NCI-H1092 treated with DMSO at 0.1 percent for 48 hours (cell line): ENCODE measurements around the gene ATP9A.

ENCODE experiments used
- DNase-seq: peaks from one replicate; lab custom pipeline; 2025; lab: John Stamatoyannopoulos, UW

Gene ATP9A

GRCh38 chr20:51597389-51598231, 170.6 kb downstream of the ATP9A start:
- no peak for DNase-seq

DNA sequence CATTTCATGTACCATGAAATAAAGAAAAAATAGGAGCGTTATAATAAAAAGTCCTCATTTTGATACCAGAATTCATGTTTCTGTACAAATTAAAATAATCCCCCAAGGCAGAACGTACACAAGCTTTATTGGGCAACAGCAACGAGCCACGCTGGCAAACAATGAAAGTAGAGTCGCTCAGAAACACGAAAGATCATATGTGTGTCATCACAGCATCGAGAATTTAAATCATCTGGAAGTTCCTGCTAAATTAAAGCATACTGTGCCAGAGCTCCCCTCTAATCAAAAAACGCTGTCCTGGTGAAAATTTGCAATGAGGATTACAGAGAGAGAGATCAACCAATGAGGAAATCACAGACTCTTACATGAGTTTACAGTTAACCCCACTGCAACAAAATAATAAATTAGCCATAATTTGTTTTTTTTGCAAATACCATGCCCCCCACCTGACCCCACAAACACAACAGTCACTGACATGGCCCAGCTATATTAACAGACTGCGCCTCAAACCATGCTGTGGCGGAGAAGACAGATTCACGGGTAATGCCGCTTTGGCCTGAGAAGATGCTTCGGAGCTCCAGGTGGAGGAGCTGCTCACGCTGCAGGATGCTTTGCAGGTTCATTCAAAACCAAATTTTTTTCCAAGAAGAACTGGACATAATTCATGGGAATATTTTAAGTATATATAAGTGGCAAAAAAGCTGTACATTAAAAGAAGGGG, 171.4 kb downstream of the ATP9A start:
- no peak for DNase-seq

- DNase-seq = no peak
Observed at GRCh38 chr20:51595744-51596143, 172.4 kb downstream of the ATP9A start.

DNA sequence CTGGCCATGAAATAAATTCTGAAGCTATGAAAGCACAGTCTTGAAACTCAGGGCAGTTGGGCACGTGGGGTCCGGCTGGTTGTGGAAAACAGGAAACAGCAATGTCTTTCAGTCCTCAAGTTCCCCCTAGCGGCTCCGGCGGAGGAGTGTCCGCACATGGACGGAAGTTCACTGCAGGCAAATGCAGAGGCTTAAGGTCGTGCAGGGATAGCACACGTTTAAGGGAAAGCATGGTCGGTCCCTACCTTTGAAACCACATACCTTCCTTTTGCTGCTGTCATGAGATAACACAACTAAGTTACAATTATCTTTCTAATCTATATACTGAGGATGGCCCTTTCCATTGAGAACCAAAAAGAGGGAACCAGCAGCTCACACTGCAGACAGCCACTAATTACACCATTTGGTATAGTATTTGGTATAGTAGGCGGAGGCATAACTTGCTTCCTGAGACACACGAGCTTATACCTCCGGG, 173.1 kb downstream of the ATP9A start:
- peak; percentile 73 for DNase-seq

- DNase-seq = no peak
Observed at GRCh38 chr20:51594236-51595057, 173.7 kb downstream of the ATP9A start.

GRCh38 chr20:51593584-51593983, 174.6 kb downstream of the ATP9A start:
- DNase-seq = no peak

- no peak for DNase-seq
Observed at GRCh38 chr20:51592564-51592963, 175.6 kb downstream of the ATP9A start.

DNA sequence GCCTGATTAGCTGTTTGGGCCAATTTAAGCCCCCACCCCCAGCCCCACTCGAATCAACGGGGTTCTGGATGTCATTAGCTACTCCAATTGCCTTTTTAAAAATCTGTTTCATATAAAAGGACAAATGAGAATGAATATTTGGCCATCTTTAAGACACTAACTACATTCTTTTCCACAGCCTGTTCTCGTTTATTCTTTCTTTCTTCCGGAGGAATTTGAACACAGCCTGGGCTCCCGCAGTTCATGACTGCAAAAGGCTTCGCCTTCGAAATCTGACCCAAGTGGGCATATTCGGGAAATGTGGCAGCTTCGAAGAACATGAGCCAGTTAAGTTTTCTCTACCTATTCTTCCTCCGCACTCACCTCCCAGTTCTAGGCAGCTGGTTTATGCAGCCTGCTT, 176.3 kb downstream of the ATP9A start:
- no peak for DNase-seq

DNA sequence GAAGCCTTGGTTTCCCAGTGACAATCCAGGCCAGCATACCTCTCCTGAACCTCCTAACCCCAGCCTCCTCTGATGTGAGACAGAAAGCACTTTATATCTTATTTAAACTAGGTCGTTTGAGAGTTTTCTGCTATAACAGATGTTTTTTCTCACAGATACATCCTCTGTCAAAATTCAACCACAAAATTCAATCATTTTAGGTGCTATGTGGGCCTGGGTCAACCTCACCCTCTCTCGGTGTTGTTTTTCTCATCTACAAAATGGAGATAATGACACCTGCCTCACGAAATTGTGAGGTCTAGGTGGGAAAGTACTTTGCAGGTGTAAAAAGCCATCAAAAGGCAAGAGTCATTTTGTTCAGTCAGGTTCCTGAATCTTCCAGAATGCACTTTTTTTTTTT, 179.4 kb downstream of the ATP9A start:
- DNase-seq = no peak

DNA sequence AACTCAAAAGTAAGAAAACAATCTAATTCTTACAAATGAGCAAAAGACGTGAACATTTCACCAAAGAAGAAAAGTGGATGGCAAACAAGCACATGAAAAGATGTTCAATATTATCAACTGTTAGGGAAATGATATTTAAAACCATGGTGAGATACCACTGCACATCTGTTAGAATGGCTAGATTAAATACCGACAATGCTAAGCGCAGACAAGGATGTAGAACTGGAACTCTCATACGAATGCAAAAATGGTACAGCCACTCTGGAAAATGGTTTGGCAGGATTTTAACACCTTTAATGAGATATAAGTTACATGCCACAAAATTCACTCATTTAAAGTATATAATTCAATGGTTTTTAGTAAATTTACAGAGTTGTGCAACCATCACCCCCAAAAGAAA, 181.0 kb downstream of the ATP9A start:
- DNase-seq = no peak

- DNase-seq = no peak
Observed at GRCh38 chr20:51586005-51586440, 182.2 kb downstream of the ATP9A start.

DNA sequence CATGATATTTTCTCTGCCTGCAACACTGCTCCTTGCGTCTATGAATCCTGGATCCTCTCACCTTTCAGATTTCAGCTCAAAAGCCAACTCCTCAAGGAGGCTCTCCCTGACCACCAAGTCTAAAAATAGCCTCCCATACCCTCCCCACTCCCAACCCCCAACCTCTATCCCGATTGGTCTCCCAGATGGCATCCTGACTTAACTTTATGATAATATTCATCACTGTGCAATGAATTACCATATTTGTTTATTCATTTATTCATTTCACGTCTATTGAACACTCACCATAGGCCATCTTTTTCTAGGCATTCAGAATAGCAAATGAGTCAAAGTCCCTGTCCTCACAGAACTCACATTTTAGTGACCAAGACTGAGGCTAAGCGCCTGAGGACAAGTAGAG, 183.0 kb downstream of the ATP9A start:
- DNase-seq = no peak

DNA sequence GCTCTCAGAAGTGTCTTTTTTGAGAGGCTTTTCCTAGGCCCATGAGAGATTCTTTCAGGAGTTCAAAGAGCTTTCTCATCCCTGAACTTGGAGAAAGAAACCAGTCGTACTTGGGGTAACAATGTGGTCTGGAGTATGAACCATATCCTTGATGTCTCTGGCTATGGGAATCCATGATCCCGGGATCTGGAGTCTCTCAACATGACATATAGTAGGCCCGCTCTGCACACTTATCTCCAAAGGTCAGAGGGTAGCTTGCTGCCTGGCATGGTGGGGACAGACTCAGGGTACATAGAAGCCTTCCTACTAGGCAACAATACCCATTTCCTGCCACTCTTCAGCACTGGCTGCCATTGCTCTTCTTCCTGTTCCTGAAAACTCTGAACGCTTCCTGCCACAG, 183.5 kb downstream of the ATP9A start:
- DNase-seq = no peak

DNA sequence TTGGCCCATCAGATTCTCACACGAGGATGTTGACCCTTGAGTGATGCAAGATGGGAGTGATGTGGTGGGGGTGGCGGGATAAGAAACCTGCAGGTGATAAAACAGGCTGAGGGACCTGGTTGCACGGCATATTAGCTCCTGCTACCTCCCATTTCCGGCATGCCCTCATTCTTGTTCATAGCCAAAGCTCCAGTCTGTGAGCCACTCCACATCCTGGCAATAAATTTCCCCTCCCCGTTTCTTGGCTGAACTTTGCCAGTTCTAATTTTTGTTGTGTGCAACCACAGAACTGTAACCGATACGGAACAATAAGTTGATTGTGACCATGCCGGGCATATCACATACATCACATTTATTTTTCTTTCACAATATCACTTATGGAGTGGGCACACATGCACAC, 184.1 kb downstream of the ATP9A start:
- DNase-seq = no peak

DNA sequence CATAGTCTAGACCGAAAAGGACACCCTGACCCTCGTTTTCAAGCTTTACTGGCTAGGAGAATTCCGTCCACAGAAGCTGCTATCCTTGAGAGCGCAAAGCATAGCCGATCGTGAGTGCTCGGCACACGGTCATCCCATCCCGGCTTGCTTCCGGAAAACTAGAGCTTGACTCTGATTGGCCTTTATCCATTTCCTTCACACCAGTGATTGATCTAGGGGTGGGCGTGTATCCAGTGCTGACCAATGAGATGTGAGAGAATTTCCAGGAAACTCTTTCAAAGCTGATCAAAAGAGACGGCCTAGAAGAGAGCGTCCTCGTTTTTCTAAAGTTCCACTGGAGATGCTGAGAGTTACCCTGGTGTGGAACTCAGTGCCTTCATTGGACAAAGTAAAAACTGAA, 184.7 kb downstream of the ATP9A start:
- DNase-seq = no peak

GRCh38 chr20:51583073-51583472, 185.1 kb downstream of the ATP9A start:
- no peak for DNase-seq

GRCh38 chr20:51581571-51581970, 186.6 kb downstream of the ATP9A start:
- DNase-seq = no peak

GRCh38 chr20:51579137-51579536, 189.1 kb downstream of the ATP9A start:
- no peak for DNase-seq

DNA sequence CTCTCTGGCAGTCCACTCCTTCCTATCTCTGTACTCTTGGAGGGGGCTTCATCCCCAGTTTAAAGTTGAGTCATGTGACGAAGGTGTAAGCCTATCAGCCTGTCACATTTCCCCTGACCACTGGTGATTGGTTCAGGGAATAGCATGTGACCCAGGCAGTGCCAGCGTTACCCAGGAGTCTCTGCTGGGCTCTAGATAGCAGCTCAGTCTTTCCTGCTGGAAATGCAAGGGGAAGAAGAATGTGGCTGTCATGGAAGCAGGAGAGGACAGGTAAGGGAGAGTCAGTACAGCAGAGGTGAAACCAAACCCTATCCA, 190.1 kb downstream of the ATP9A start:
- no peak for DNase-seq

- DNase-seq = no peak
Observed at GRCh38 chr20:51577432-51578144, 190.6 kb downstream of the ATP9A start.

- DNase-seq = no peak
Observed at GRCh38 chr20:51575486-51575885, 192.7 kb downstream of the ATP9A start.
